H1 (cell line): ENCODE results near the gene GASK1B. TPM values are rescaled to one million over a fixed set of nuclear protein-coding genes. Genes with fewer than 3 reads are reported as not detected.

Source experiments
- CTCF ChIA-PET: fragments of 300-600 bp; sonication (Branson Sonifier 250); formaldehyde crosslinking; loops from one replicate; lab custom pipeline; 2021; ENCODE audit not compliant: partially characterized antibody; lab: Charles Lee
- POLR2A ChIA-PET: fragments of 300-600 bp; sonication (Branson Sonifier 250); formaldehyde crosslinking; loops from one replicate; lab custom pipeline; 2021; ENCODE audit warnings: inconsistent platforms; ENCODE audit not compliant: partially characterized antibody; lab: Charles Lee
- DNase-seq, 2 experiments: peaks; one replicate each; pipeline versions ENCODE4 v3.0.0 to v3.0.0-alpha.2; 2010 to 2022; ENCODE audit warnings: low spot score in 2 of 2, low read depth in 1 of 2, mixed read lengths in 1 of 2
- FAIRE-seq: peaks from 2 replicates; lab custom pipeline; 2011; peaks lifted over from hg19 to GRCh38; lab: Jason Lieb, UNC
- H2AFZ ChIP-seq: 2 replicates; pipeline ENCODE4 v1.8.1; 2012; ENCODE audit warnings: low read length, inconsistent platforms
- H2AK5ac ChIP-seq: 2 replicates; pipeline ENCODE4 v1.6.1; 2013; ENCODE audit warnings: low read depth, low read length
- H2BK120ac ChIP-seq: replicated peaks from 2 replicates; pipeline ENCODE3; 2013; ENCODE audit warnings: low read depth, low read length, inconsistent platforms
- H2BK12ac ChIP-seq: 2 replicates; pipeline ENCODE4 v1.6.1; 2013; ENCODE audit warnings: low read depth, low read length
- H2BK15ac ChIP-seq: 2 replicates; pipeline ENCODE4 v1.6.1; 2013; ENCODE audit warnings: low read length
- H2BK20ac ChIP-seq: 2 replicates; pipeline ENCODE4 v1.6.1; 2013; ENCODE audit warnings: low read length
- H2BK5ac ChIP-seq: 2 replicates; pipeline ENCODE4 v1.6.1; 2013; ENCODE audit warnings: low read depth, low read length
- H3K14ac ChIP-seq: 2 replicates; pipeline ENCODE4 v1.6.1; 2013; ENCODE audit warnings: inconsistent platforms; ENCODE audit not compliant: insufficient read length
- H3K18ac ChIP-seq: 2 replicates; pipeline ENCODE4 v1.6.1; 2013; ENCODE audit warnings: low read length; ENCODE audit errors: extremely low read depth
- H3K23ac ChIP-seq: 2 replicates; pipeline ENCODE4 v1.6.1; 2013; ENCODE audit warnings: inconsistent platforms; ENCODE audit not compliant: insufficient read length
- H3K23me2 ChIP-seq: 2 replicates; pipeline ENCODE4 v1.6.1; 2013; ENCODE audit warnings: low read depth, low read length
- H3K27ac ChIP-seq: 2 replicates; pipeline ENCODE4 v1.6.1; 2011; ENCODE audit warnings: low read depth, low read length, inconsistent platforms
- H3K27me3 ChIP-seq, 4 experiments: replicated peaks in 1 of 4; 1 replicate in 1 of 4; 2 replicates in 3 of 4; pipeline versions ENCODE4 v1.6.1 to v1.8.1; 2011 to 2013; ENCODE audit warnings: low read length in 3 of 4, mild to moderate bottlenecking in 3 of 4, inconsistent platforms in 2 of 4, mixed read lengths in 2 of 4, moderate library complexity in 1 of 4; ENCODE audit not compliant: control insufficient read depth in 3 of 4, insufficient read depth in 3 of 4; ENCODE audit errors: extremely low read depth in 1 of 4
- H3K36me3 ChIP-seq, 4 experiments: 2 replicates each; pipeline versions ENCODE4 v1.6.1 to v1.8.1; 2011 to 2013; ENCODE audit warnings: mild to moderate bottlenecking in 4 of 4, low read length in 3 of 4, moderate library complexity in 2 of 4, control low read depth in 1 of 4, inconsistent platforms in 1 of 4; ENCODE audit not compliant: insufficient read depth in 4 of 4, control insufficient read depth in 2 of 4
- H3K4ac ChIP-seq: replicated peaks from 2 replicates; pipeline ENCODE3; 2013; ENCODE audit warnings: low read length, low read depth, mixed read lengths, inconsistent platforms; ENCODE audit not compliant: insufficient read length
- H3K4me1 ChIP-seq, 4 experiments: replicated peaks in 1 of 4; 1 replicate in 1 of 4; 2 replicates in 3 of 4; pipeline versions ENCODE4 v1.6.1 to v1.8.1; 2011 to 2013; ENCODE audit warnings: low read length in 3 of 4, inconsistent platforms in 2 of 4, mixed read lengths in 1 of 4; ENCODE audit not compliant: insufficient read depth in 4 of 4, control insufficient read depth in 3 of 4
- H3K4me2 ChIP-seq, 2 experiments: 2 replicates each; pipeline versions ENCODE4 v1.6.1 to v1.8.1; 2011 to 2013; ENCODE audit warnings: low read depth in 2 of 2, low read length in 2 of 2, control low read depth in 1 of 2, inconsistent platforms in 1 of 2, mild to moderate bottlenecking in 1 of 2; ENCODE audit not compliant: insufficient read depth in 1 of 2
- H3K4me3 ChIP-seq, 4 experiments: fragments of 200-600, 300-600 bp in 1 of 4; sonication (generic), shearing (Covaris generic), sonication (Bioruptor Twin) in 1 of 4; 2 replicates each; pipeline versions ENCODE4 v1.5.1 to v1.8.1; 2011 to 2016; ENCODE audit warnings: low read length in 4 of 4, low read depth in 3 of 4, control low read depth in 2 of 4, inconsistent platforms in 2 of 4, mild to moderate bottlenecking in 2 of 4, mixed read lengths in 1 of 4, moderate library complexity in 1 of 4; ENCODE audit not compliant: insufficient read depth in 2 of 4; ENCODE audit errors: extremely low read depth in 1 of 4
- H3K56ac ChIP-seq: replicated peaks from 2 replicates; pipeline ENCODE3; 2013; ENCODE audit warnings: low read depth, mild to moderate bottlenecking, mixed read lengths, low read length, inconsistent platforms; ENCODE audit not compliant: insufficient read length
- H3K79me1 ChIP-seq: 2 replicates; pipeline ENCODE4 v1.6.1; 2013; ENCODE audit warnings: low read depth, low read length, control low read depth
- H3K79me2 ChIP-seq, 2 experiments: 2 replicates each; pipeline versions ENCODE4 v1.6.1 to v1.8.1; 2012 to 2013; ENCODE audit warnings: low read length in 2 of 2, mild to moderate bottlenecking in 2 of 2, inconsistent platforms in 1 of 2; ENCODE audit not compliant: insufficient read depth in 2 of 2, control insufficient read depth in 1 of 2
- H3K9ac ChIP-seq, 4 experiments: replicated peaks in 1 of 4; 1 replicate in 1 of 4; 2 replicates in 3 of 4; pipeline versions ENCODE4 v1.6.1 to v1.8.1; 2011 to 2013; ENCODE audit warnings: low read depth in 3 of 4, low read length in 3 of 4, control low read depth in 2 of 4, mild to moderate bottlenecking in 2 of 4, moderate library complexity in 2 of 4, inconsistent platforms in 1 of 4; ENCODE audit errors: extremely low read depth in 1 of 4
- H3K9me3 ChIP-seq, 2 experiments: 2 replicates each; pipeline versions ENCODE4 v1.6.1 to v1.8.1; 2012 to 2013; ENCODE audit warnings: mild to moderate bottlenecking in 2 of 2, moderate library complexity in 2 of 2, control low read depth in 1 of 2, inconsistent platforms in 1 of 2, low read depth in 1 of 2, low read length in 1 of 2, mixed read lengths in 1 of 2; ENCODE audit not compliant: insufficient read depth in 2 of 2
- H4K20me1 ChIP-seq, 2 experiments: replicated peaks in 1 of 2; 2 replicates each; pipeline versions ENCODE3 to v1.8.1; 2011 to 2013; ENCODE audit warnings: inconsistent platforms in 2 of 2, low read length in 2 of 2, mild to moderate bottlenecking in 1 of 2; ENCODE audit not compliant: insufficient read depth in 2 of 2, control insufficient read depth in 1 of 2
- H4K5ac ChIP-seq: 2 replicates; pipeline ENCODE4 v1.6.1; 2013; ENCODE audit warnings: low read length, low read depth, mixed read lengths, inconsistent platforms; ENCODE audit not compliant: insufficient read length
- H4K8ac ChIP-seq: 2 replicates; pipeline ENCODE4 v1.8.0; 2013; ENCODE audit warnings: mild to moderate bottlenecking, moderate library complexity, low read length, inconsistent platforms; ENCODE audit not compliant: insufficient read depth; ENCODE audit errors: extremely low read depth
- H4K91ac ChIP-seq: replicated peaks from 2 replicates; pipeline ENCODE3; 2013; ENCODE audit warnings: low read length, mixed read lengths, inconsistent platforms; ENCODE audit not compliant: insufficient read length
- CBX5 ChIP-seq: fragments of 300-800, 300-1000 bp; sonication (generic); IDR thresholded peaks from 2 replicates; pipeline ENCODE4 v1.7.1; 2016; ENCODE audit warnings: antibody characterized with exemption, low read length, low read depth
- CREB1 ChIP-seq: IDR thresholded peaks from 2 replicates; pipeline ENCODE4 v1.6.1; 2012; ENCODE audit warnings: inconsistent platforms
- GABPA ChIP-seq: IDR thresholded peaks from 2 replicates; pipeline ENCODE4 v1.6.1; 2011; ENCODE audit warnings: mild to moderate bottlenecking, low read length, moderate library complexity, borderline replicate concordance; ENCODE audit not compliant: insufficient read depth
- HDAC2 ChIP-seq, 2 experiments: fragments of 300-600 bp in 1 of 2; sonication (generic) in 1 of 2; IDR thresholded peaks; 2 replicates each; pipeline ENCODE4 v1.6.1; 2011 to 2012; ENCODE audit warnings: low read depth in 2 of 2, low read length in 2 of 2, mild to moderate bottlenecking in 2 of 2, moderate library complexity in 2 of 2, borderline replicate concordance in 1 of 2, inconsistent platforms in 1 of 2
- KDM4A ChIP-seq: IDR thresholded peaks from one replicate; pipeline ENCODE4 v1.7.1; 2012; ENCODE audit warnings: low read depth, mild to moderate bottlenecking, moderate library complexity, low read length, inconsistent platforms; ENCODE audit not compliant: severe bottlenecking
- MAFK ChIP-seq: IDR thresholded peaks from 2 replicates; pipeline ENCODE4 v1.6.1; 2012; ENCODE audit warnings: low read depth, mild to moderate bottlenecking, improper control_type of control experiment, low read length
- POLR2A ChIP-seq, 2 experiments: IDR thresholded peaks; 1 replicate in 1 of 2; 2 replicates in 1 of 2; pipeline ENCODE4 v1.6.1; 2011; ENCODE audit warnings: low read depth in 2 of 2, low read length in 2 of 2, mild to moderate bottlenecking in 2 of 2; ENCODE audit errors: control extremely low read depth in 1 of 2
- POLR2AphosphoS5 ChIP-seq: IDR thresholded peaks from 2 replicates; pipeline ENCODE4 v1.6.1; 2011; ENCODE audit warnings: low read depth, low read length
- RNF2 ChIP-seq: fragments of 200-900, 300-1000 bp; sonication (generic); IDR thresholded peaks from 2 replicates; pipeline ENCODE4 v1.7.1; 2016; ENCODE audit warnings: borderline replicate concordance, low read depth, mild to moderate bottlenecking, antibody characterized with exemption, low read length; ENCODE audit not compliant: poor library complexity, severe bottlenecking; ENCODE audit errors: missing control alignments
- TAF1 ChIP-seq: IDR thresholded peaks from 2 replicates; pipeline ENCODE4 v1.6.1; 2011; ENCODE audit warnings: mild to moderate bottlenecking, low read depth, low read length
- TEAD4 ChIP-seq: IDR thresholded peaks from 2 replicates; pipeline ENCODE4 v1.6.1; 2012; ENCODE audit warnings: low read depth, low read length, inconsistent platforms, mixed read lengths
- ZNF274 ChIP-seq: IDR thresholded peaks from 2 replicates; pipeline ENCODE4 v1.7.0; 2012; ENCODE audit warnings: low read length, borderline replicate concordance; ENCODE audit errors: extremely low read depth
- WGBS, 2 experiments: shearing (Covaris generic) in 1 of 2; methylation state at CpG; one replicate each; pipeline versions ENCODE4 v1.1.6 to v1.1.7; 2013 to 2015; ENCODE audit warnings: low lambda C conversion rate in 2 of 2, mixed read lengths in 2 of 2, inconsistent platforms in 1 of 2, low coverage in 1 of 2, missing lambda C conversion rate in 1 of 2; ENCODE audit not compliant: insufficient replicate concordance in 2 of 2, insufficient coverage in 1 of 2, insufficient read length in 1 of 2; ENCODE audit errors: extremely low coverage in 1 of 2, missing lambda C conversion rate in 1 of 2; 5-methylcytosine and 5-hydroxymethylcytosine counted together
- polyA plus RNA-seq, 7 experiments: library from polyadenylated mRNA; depleted of rRNA in 3 of 7; stranded (reverse) in 5 of 7; unstranded in 2 of 7; fragments of >200 nt in 5 of 7; fragments of 200-250 nt in 2 of 7; gene quantifications; 1 replicate in 5 of 7; 2 replicates in 1 of 7; 4 replicates in 1 of 7; pipeline versions ENCODE4 v1.2.1 to v1.2.3, GENCODE V29; 2011 to 2013; ENCODE audit warnings: missing spikeins in 2 of 7, mixed read lengths in 2 of 7
- total RNA-seq: library from RNA; stranded (reverse); fragmentation: NEBNext Ultra II Directional; extraction: Animal tissue kit (Norgen Biotek cat#: 25700); gene quantifications from 2 replicates; pipeline ENCODE4 v1.2.1, GENCODE V29; 2021
- TF ChIP-seq, protein P1 (sequence below): IDR thresholded peaks from 2 replicates; pipeline ENCODE4 v1.6.1; 2012; ENCODE audit warnings: inconsistent platforms

Gene GASK1B
- total and polyA plus RNA-seq, 2 of the 8 experiments (the other 6 are each of a cell fraction or from before 2014, with no cell fraction given): not detected

DNA sequence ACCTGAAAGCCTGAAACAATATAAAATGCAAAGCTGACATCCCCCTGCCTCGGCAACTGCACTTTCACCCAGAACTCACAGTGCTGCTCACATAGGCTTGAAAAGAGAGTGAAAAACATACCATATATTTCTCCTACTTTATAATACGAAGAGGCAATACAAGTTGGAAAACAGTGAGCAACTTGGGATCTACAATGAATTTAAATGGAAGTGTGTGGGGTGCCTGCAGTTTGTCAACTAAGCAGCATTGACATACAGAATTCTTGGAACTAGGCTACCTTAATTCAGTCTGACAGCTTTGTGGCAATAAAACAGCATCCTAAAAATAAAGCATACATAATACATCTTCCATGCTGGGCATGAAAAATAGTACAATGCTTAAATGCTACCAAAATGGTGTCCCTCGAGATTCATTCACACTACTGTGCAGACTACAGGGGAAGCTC, 8.0 kb downstream of the GASK1B start:
- H2AK5ac ChIP-seq: no peak overlapping the region
- H3K9me3 ChIP-seq: no peaks in the 10 kb centered on the region
- H3K18ac ChIP-seq: no peak overlapping the region
- H4K20me1 ChIP-seq: no peaks in the 10 kb centered on the region
- H3K79me1 ChIP-seq: no peaks in the 10 kb centered on the region
- no peak overlapping the region for H4K91ac ChIP-seq
- H3K79me2 ChIP-seq: no peaks in the 10 kb centered on the region
- no peaks in the 10 kb centered on the region for H3K27me3 ChIP-seq
- no peak overlapping the region for H2BK15ac ChIP-seq
- H3K4me1 ChIP-seq: no peaks in the 10 kb centered on the region
- no peak overlapping the region for H4K8ac ChIP-seq
- no peaks in the 10 kb centered on the region for H3K36me3 ChIP-seq
- H3K9ac ChIP-seq: no peak overlapping the region
- no peak for FAIRE-seq
- POLR2A ChIA-PET: no interaction called here
- H2BK12ac ChIP-seq: no peak overlapping the region
- no peak overlapping the region for H4K5ac ChIP-seq
- WGBS, 2 experiments: 82% methylated on average over 3 of the region's 3 CpGs; no CpG with 5 or more reads in 1 of the 2 experiments
- no peak overlapping the region for H3K27ac ChIP-seq
- no peaks in the 10 kb centered on the region for H3K23me2 ChIP-seq
- TF ChIP-seq KDM4A: no peak
- no peak for TF ChIP-seq CBX5
- TF ChIP-seq TAF1: no peak
- TF ChIP-seq POLR2AphosphoS5: no peak
- TF ChIP-seq POLR2A (IDR thresholded peaks at IDR 0.05; ENCODE audit: control extremely low read depth in 1 of 2, low read depth in 2 of 2, low read length in 2 of 2): no peak
- TF ChIP-seq, protein P1, sequence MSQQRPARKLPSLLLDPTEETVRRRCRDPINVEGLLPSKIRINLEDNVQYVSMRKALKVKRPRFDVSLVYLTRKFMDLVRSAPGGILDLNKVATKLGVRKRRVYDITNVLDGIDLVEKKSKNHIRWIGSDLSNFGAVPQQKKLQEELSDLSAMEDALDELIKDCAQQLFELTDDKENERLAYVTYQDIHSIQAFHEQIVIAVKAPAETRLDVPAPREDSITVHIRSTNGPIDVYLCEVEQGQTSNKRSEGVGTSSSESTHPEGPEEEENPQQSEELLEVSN: no peak
- TF ChIP-seq HDAC2 (IDR thresholded peaks at IDR 0.05; ENCODE audit: borderline replicate concordance in 1 of 2, low read depth in 2 of 2, low read length in 2 of 2): no peak
- TF ChIP-seq MAFK: no peak
- no peak for TF ChIP-seq CREB1
- no peak for TF ChIP-seq RNF2
- TF ChIP-seq TEAD4: no peak
- no peak for TF ChIP-seq ZNF274
- TF ChIP-seq GABPA: no peak
- DNase-seq: no peak
- no peak overlapping the region for H3K4me2 ChIP-seq
- H2BK20ac ChIP-seq: no peak overlapping the region
- no peak overlapping the region for H3K23ac ChIP-seq
- H2AFZ ChIP-seq: 0 out of 2 replicates have a peak overlapping the region, but pooled peaks have one; percentile 50
- no peak overlapping the region for H2BK120ac ChIP-seq
- no peak overlapping the region for H3K56ac ChIP-seq
- no peak overlapping the region for H3K14ac ChIP-seq
- CTCF ChIA-PET: interaction anchor here (1.3 to 5.4 kb wide), 2 partner anchors 7 to 37 kb away, joined by 3 to 23 read pairs; partner anchors contain the start of gene GASK1B
- no peak overlapping the region for H3K4me3 ChIP-seq
- no peak overlapping the region for H3K4ac ChIP-seq
- H2BK5ac ChIP-seq: no peak overlapping the region
